ENCODE data around the gene POLR3K.

The POLR3K gene

GRCh38 chr16:60929-61878, 7.8 kb upstream of the POLR3K start:
- no peak for DNase-seq
- Histone ChIP-seq H3K4me1 (ENCODE audit: control extremely low read depth in 1 of 4, control insufficient read depth in 4 of 4, insufficient read depth in 4 of 4, low read length in 3 of 4) (peaks cover 0 to 8% (median 7%) of the 10 kb centered on the region in 4 experiments), H3K27ac (ENCODE audit: insufficient read depth in 1 of 2, low read depth in 1 of 2, low read length in 2 of 2, poor library complexity in 1 of 2, severe bottlenecking in 2 of 2) (no peak overlapping the region), H3K27me3 (replicated peaks in 2 of 5; ENCODE audit: control insufficient read depth in 4 of 5, insufficient read depth in 5 of 5, low read length in 4 of 5) (no peaks in the 10 kb centered on the region), H3K36me3 (ENCODE audit: control insufficient read depth in 4 of 4, insufficient read depth in 4 of 4, low read length in 3 of 4) (peaks cover 2 to 48% (median 18%) of the 10 kb centered on the region in 4 experiments), H3K9me3 (ENCODE audit: control extremely low read depth in 1 of 5, control insufficient read depth in 4 of 5, insufficient read depth in 2 of 5, low read depth in 1 of 5, low read length in 4 of 5) (no peaks in the 10 kb centered on the region), H3K4me3 (ENCODE audit: control insufficient read depth in 1 of 7, extremely low read depth in 1 of 7, insufficient read depth in 4 of 7, low read depth in 2 of 7, low read length in 6 of 7) (no peak overlapping the region)
- 95% methylated on average over 80 of the region's 89 CpGs for WGBS (ENCODE audit: insufficient coverage)
- ChIA-PET POLR2A (no interaction called here), CTCF (interaction anchor here (0.6 to 19.8 kb wide), 7 partner anchors 13 to 121 kb away, joined by 3 to 643 read pairs (median 7); no protein-coding TSS in a partner anchor)

- ChIA-PET POLR2A (no interaction called here), CTCF (interaction anchor here (0.6 to 3.7 kb wide), 4 partner anchors 36 to 122 kb away, joined by 3 to 27 read pairs (median 6); no protein-coding TSS in a partner anchor)
- no peak for DNase-seq
- peaks cover 0 to 4% (median 0%) of the 10 kb centered on the region in 4 experiments for H3K4me1 ChIP-seq (ENCODE audit: control extremely low read depth in 1 of 4, control insufficient read depth in 4 of 4, insufficient read depth in 4 of 4, low read length in 3 of 4)
- peaks cover 3 to 57% (median 26%) of the 10 kb centered on the region in 4 experiments for H3K36me3 ChIP-seq (ENCODE audit: control insufficient read depth in 4 of 4, insufficient read depth in 4 of 4, low read length in 3 of 4)
- WGBS (ENCODE audit: insufficient coverage), result 99% methylated on average over 11 of the region's 11 CpGs
- H3K27me3 ChIP-seq (replicated peaks in 2 of 5; ENCODE audit: control insufficient read depth in 4 of 5, insufficient read depth in 5 of 5, low read length in 4 of 5), result no peaks in the 10 kb centered on the region
- H3K27ac ChIP-seq (ENCODE audit: insufficient read depth in 1 of 2, low read depth in 1 of 2, low read length in 2 of 2, poor library complexity in 1 of 2, severe bottlenecking in 2 of 2), result no peak overlapping the region
- no peak overlapping the region for H3K4me3 ChIP-seq (ENCODE audit: control insufficient read depth in 1 of 7, extremely low read depth in 1 of 7, insufficient read depth in 4 of 7, low read depth in 2 of 7, low read length in 6 of 7)
- H3K9me3 ChIP-seq (ENCODE audit: control extremely low read depth in 1 of 5, control insufficient read depth in 4 of 5, insufficient read depth in 2 of 5, low read depth in 1 of 5, low read length in 4 of 5), result no peaks in the 10 kb centered on the region
Observed at GRCh38 chr16:60166-60565, 6.8 kb upstream of the POLR3K start.

- no peaks in the 10 kb centered on the region for H3K9me3 ChIP-seq (ENCODE audit: control extremely low read depth in 1 of 5, control insufficient read depth in 4 of 5, insufficient read depth in 2 of 5, low read depth in 1 of 5, low read length in 4 of 5)
- ChIA-PET CTCF (interaction anchor here (1.4 to 3.7 kb wide), 3 partner anchors 36 to 47 kb away, joined by 4 to 27 read pairs (median 7); no protein-coding TSS in a partner anchor), POLR2A (no interaction called here)
- peaks cover 0 to 10% (median 0%) of the 10 kb centered on the region in 4 experiments for H3K4me1 ChIP-seq (ENCODE audit: control extremely low read depth in 1 of 4, control insufficient read depth in 4 of 4, insufficient read depth in 4 of 4, low read length in 3 of 4)
- no peaks in the 10 kb centered on the region for H3K27me3 ChIP-seq (replicated peaks in 2 of 5; ENCODE audit: control insufficient read depth in 4 of 5, insufficient read depth in 5 of 5, low read length in 4 of 5)
- WGBS (ENCODE audit: insufficient coverage), result 93% methylated on average over 12 of the region's 14 CpGs
- DNase-seq, result no peak
- H3K4me3 ChIP-seq (ENCODE audit: control insufficient read depth in 1 of 7, extremely low read depth in 1 of 7, insufficient read depth in 4 of 7, low read depth in 2 of 7, low read length in 6 of 7), result no peak overlapping the region
- no peak overlapping the region for H3K27ac ChIP-seq (ENCODE audit: insufficient read depth in 1 of 2, low read depth in 1 of 2, low read length in 2 of 2, poor library complexity in 1 of 2, severe bottlenecking in 2 of 2)
- H3K36me3 ChIP-seq (ENCODE audit: control insufficient read depth in 4 of 4, insufficient read depth in 4 of 4, low read length in 3 of 4), result peaks cover 3 to 57% (median 26%) of the 10 kb centered on the region in 4 experiments
Observed at GRCh38 chr16:59440-60059, 6.1 kb upstream of the POLR3K start.

- H3K9me3 ChIP-seq (ENCODE audit: control extremely low read depth in 1 of 5, control insufficient read depth in 4 of 5, insufficient read depth in 2 of 5, low read depth in 1 of 5, low read length in 4 of 5), result no peaks in the 10 kb centered on the region
- no peak for DNase-seq
- ChIA-PET POLR2A (no interaction called here), CTCF (interaction anchor here (0.5 to 3.7 kb wide), 6 partner anchors 10 to 58 kb away, joined by 3 to 27 read pairs (median 4); no protein-coding TSS in a partner anchor)
- H3K4me1 ChIP-seq (ENCODE audit: control extremely low read depth in 1 of 4, control insufficient read depth in 4 of 4, insufficient read depth in 4 of 4, low read length in 3 of 4), result peaks cover 0 to 16% (median 5%) of the 10 kb centered on the region in 4 experiments
- H3K27ac ChIP-seq (ENCODE audit: insufficient read depth in 1 of 2, low read depth in 1 of 2, low read length in 2 of 2, poor library complexity in 1 of 2, severe bottlenecking in 2 of 2), result no peak overlapping the region
- H3K27me3 ChIP-seq (replicated peaks in 2 of 5; ENCODE audit: control insufficient read depth in 4 of 5, insufficient read depth in 5 of 5, low read length in 4 of 5), result no peaks in the 10 kb centered on the region
- no peak overlapping the region for H3K4me3 ChIP-seq (ENCODE audit: control insufficient read depth in 1 of 7, extremely low read depth in 1 of 7, insufficient read depth in 4 of 7, low read depth in 2 of 7, low read length in 6 of 7)
- peaks cover 3 to 53% (median 26%) of the 10 kb centered on the region in 4 experiments for H3K36me3 ChIP-seq (ENCODE audit: control insufficient read depth in 4 of 4, insufficient read depth in 4 of 4, low read length in 3 of 4)
- WGBS (ENCODE audit: insufficient coverage), result 95% methylated on average over 28 of the region's 29 CpGs
Observed at GRCh38 chr16:58491-59439, 5.4 kb upstream of the POLR3K start.

GRCh38 chr16:57711-58110, 4.3 kb upstream of the POLR3K start:
- peaks cover 3 to 48% (median 26%) of the 10 kb centered on the region in 4 experiments for H3K36me3 ChIP-seq (ENCODE audit: control insufficient read depth in 4 of 4, insufficient read depth in 4 of 4, low read length in 3 of 4)

DNA sequence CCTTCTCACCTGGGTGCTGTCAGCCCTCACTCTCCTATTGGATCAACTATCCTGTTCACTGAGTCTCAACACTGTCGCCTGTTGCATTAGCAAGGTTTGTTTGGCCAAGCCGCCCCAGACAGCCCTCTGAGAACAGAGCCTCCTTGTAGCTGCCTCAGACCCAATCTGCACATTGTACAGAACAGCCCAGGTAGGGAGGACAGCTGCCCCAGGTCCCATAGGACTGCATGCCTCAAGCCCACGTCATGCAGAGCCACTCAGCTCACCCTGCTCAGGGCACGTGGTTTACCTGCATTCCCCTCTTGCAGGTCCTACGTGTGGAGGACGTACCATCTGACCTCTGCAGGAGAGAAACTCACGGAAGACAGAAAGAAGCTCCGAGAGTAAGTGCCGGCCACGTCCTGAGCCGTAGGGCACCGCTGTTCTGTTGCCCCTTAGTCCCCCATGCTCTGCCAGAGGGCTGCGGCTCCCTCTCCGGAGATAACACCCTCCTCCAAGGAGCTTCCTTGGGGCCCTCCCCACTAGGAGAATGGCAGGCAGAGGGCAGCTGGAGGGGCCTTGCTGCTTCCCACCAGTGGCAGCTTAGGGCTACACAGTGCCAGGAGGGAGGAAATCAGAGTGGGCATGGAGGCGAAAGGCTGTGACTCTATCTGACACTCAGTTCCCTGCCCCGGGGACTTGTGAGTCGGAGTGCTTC, 3.0 kb upstream of the POLR3K start:
- Histone ChIP-seq H3K4me3 (ENCODE audit: control insufficient read depth in 1 of 7, extremely low read depth in 1 of 7, insufficient read depth in 4 of 7, low read depth in 2 of 7, low read length in 6 of 7) (no peak overlapping the region), H3K4me1 (ENCODE audit: control extremely low read depth in 1 of 4, control insufficient read depth in 4 of 4, insufficient read depth in 4 of 4, low read length in 3 of 4) (peaks cover 0 to 22% (median 12%) of the 10 kb centered on the region in 4 experiments), H3K36me3 (ENCODE audit: control insufficient read depth in 4 of 4, insufficient read depth in 4 of 4, low read length in 3 of 4) (peaks cover 4 to 47% (median 25%) of the 10 kb centered on the region in 4 experiments), H3K27me3 (replicated peaks in 2 of 5; ENCODE audit: control insufficient read depth in 4 of 5, insufficient read depth in 5 of 5, low read length in 4 of 5) (no peaks in the 10 kb centered on the region), H3K27ac (ENCODE audit: insufficient read depth in 1 of 2, low read depth in 1 of 2, low read length in 2 of 2, poor library complexity in 1 of 2, severe bottlenecking in 2 of 2) (no peak overlapping the region), H3K9me3 (ENCODE audit: control extremely low read depth in 1 of 5, control insufficient read depth in 4 of 5, insufficient read depth in 2 of 5, low read depth in 1 of 5, low read length in 4 of 5) (no peaks in the 10 kb centered on the region)
- CTCF ChIA-PET, result interaction anchor here (0.5 to 3.1 kb wide), 10 partner anchors 9 to 454 kb away, joined by 3 to 20 read pairs (median 3); no protein-coding TSS in a partner anchor
- DNase-seq, result no peak
- 98% methylated on average over 16 of the region's 17 CpGs for WGBS (ENCODE audit: insufficient coverage)
- POLR2A ChIA-PET, result no interaction called here

More at GRCh38 chr16:57711-58110, 4.3 kb upstream of the POLR3K start:
- ChIA-PET CTCF (interaction anchor here (1.4 to 3.7 kb wide), 4 partner anchors 8 to 221 kb away, joined by 3 to 27 read pairs (median 12); no protein-coding TSS in a partner anchor), POLR2A (no interaction called here)
- Histone ChIP-seq H3K9me3 (ENCODE audit: control extremely low read depth in 1 of 5, control insufficient read depth in 4 of 5, insufficient read depth in 2 of 5, low read depth in 1 of 5, low read length in 4 of 5) (no peaks in the 10 kb centered on the region), H3K27me3 (replicated peaks in 2 of 5; ENCODE audit: control insufficient read depth in 4 of 5, insufficient read depth in 5 of 5, low read length in 4 of 5) (no peaks in the 10 kb centered on the region), H3K4me3 (ENCODE audit: control insufficient read depth in 1 of 7, extremely low read depth in 1 of 7, insufficient read depth in 4 of 7, low read depth in 2 of 7, low read length in 6 of 7) (no peak overlapping the region), H3K4me1 (ENCODE audit: control extremely low read depth in 1 of 4, control insufficient read depth in 4 of 4, insufficient read depth in 4 of 4, low read length in 3 of 4) (peaks cover 0 to 16% (median 8%) of the 10 kb centered on the region in 4 experiments), H3K27ac (ENCODE audit: insufficient read depth in 1 of 2, low read depth in 1 of 2, low read length in 2 of 2, poor library complexity in 1 of 2, severe bottlenecking in 2 of 2) (no peak overlapping the region)
- WGBS (ENCODE audit: insufficient coverage), result 91% methylated on average over 7 of the region's 8 CpGs
- DNase-seq, result no peak

All from common myeloid progenitor, CD34-positive (primary cell).